Right ventricle myocardium inferior (tissue), 1 donor: ENCODE data around the gene POLR3K. TPM values are rescaled to one million over a fixed set of nuclear protein-coding genes. Genes with fewer than 3 reads are reported as not detected.
"Not testable (repeated sequence)": the region's sequence is repeated elsewhere in the genome, so short reads cannot be mapped to it uniquely, and the experiment has no call there.

ENCODE experiments used
- ATAC-seq: fragments of 200-7000 bp; cut with Tn5 transposase; one replicate; pipeline ENCODE4 v1.9.1; 2020; ENCODE audit warnings: mild to moderate bottlenecking, moderate library complexity
- DNase-seq: peaks from one replicate; pipeline ENCODE4 v3.0.0; 2021; ENCODE audit errors: missing footprints
- intact Hi-C: fragments of 100-400 bp; cut with DNase I; formaldehyde crosslinking; loops from one replicate; pipeline ENCODE4 v1.11.0; 2022
- total RNA-seq: library from RNA; stranded (reverse); fragmentation: NEBNext Ultra II Directional; extraction: Animal tissue kit (Norgen Biotek cat#: 25700); gene quantifications from one replicate; pipeline ENCODE4 v1.2.1, GENCODE V29; 2021
- donor health status: DM: no; HTN: yes; CAD: no; lungs with severe emphysema.

The POLR3K gene
- total RNA-seq, 1 donor from 2014 or later, result 11.3 TPM

- DNase-seq, result peak; percentile 30
- no peak for ATAC-seq
- intact Hi-C loops, result no loop called here
Measured at GRCh38 chr16:56231-56927, 3.0 kb upstream of the POLR3K start.

DNA sequence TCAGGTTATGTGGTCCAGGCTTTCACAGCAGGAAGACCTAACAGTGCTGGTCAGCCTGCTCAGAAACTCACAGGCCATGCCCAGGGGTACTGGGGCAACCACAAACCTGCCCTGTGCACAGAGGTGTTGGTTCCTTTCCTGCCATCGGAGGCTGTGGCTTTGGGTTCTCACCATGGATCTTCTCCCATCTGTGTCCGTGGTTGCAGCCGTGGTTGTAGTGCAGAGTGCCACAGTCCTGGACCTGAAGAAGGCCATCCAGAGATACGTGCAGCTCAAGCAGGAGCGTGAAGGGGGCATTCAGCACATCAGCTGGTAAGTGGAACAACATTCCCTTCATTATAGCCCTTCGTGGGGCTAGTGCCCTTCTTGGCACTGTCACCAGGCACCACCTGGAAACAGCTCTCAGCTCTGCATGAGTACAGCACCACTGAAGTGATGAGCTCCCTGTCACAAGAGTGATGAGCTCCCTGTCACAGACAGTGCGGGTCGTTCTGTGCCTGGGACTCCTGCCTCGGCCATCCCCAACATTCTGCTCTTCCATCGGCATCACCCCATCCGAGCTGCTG, 2.2 kb upstream of the POLR3K start:
- DNase-seq, result peak; percentile 28
- intact Hi-C loops, result no loop called here
- no peak for ATAC-seq

DNA sequence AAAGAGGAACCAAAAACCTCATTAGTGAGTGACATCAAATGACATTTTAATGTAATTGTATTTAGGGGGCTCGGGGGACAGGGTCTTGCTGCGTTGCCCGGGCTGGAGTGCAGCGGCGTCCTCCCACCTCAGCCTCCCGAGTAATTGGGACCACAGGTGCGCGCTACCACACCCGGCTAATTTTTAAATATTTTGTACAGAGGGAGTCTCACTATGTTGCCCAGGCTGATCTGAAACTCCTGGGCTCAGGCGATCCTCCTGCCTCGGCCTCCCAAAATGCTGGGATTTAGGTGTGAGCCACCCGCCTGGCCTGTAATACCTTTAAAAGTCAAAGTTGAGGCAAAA, 801 bp upstream of the POLR3K start:
- ATAC-seq, result no peak
- intact Hi-C loops, result no loop called here
- DNase-seq, result no peak

- no peak for DNase-seq
- ATAC-seq, result no peak
- intact Hi-C loops, result no loop called here
Measured at GRCh38 chr16:50769-51591, 2.4 kb downstream of the POLR3K start.

DNA sequence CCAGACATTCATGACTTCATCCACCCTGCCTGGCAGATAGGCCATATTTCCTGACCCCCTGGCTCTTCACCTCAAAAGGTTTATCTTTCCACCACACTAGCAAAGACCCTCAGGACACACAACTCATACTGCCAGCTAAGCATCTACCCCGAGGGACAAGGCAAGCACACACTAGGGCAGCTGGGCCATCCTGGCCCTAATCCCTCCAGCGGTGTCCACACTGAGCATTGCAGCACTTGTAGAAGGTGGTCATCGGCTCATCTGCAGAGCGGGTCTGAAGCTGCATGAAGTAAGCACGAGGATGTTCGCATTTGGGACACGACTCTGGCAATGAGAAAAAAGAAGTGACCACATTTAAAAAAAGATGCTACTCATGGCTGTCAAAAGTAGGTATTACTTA, 6.2 kb downstream of the POLR3K start:
- ATAC-seq (no peak), DNase-seq (peak; percentile 35)
- intact Hi-C loops, result no loop called here

- ATAC-seq, intact Hi-C loops, DNase-seq: not testable (repeated sequence)
Measured at GRCh38 chr16:46510-46909, 6.9 kb downstream of the POLR3K start.

DNA sequence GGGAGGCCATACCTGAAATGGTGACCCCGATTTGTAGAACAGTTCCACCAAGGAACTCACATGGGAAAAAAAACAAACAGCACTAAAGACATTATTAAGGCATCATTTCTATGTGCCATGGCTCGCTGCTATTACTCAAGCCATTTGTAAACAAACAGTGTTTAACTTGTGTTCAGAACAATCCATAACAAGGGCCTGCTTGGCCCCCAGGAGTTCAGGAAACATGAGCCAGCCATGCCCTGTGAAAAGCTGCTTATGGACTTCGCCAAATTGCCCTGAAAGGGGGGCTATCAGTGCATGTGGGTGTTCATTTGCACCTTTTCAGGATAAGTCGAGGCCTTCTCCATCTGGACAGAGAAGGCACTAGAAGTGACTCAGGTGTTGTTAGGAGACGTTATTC, 8.0 kb downstream of the POLR3K start:
- ATAC-seq (no peak), DNase-seq (no peak)
- intact Hi-C loops, result no loop called here

DNA sequence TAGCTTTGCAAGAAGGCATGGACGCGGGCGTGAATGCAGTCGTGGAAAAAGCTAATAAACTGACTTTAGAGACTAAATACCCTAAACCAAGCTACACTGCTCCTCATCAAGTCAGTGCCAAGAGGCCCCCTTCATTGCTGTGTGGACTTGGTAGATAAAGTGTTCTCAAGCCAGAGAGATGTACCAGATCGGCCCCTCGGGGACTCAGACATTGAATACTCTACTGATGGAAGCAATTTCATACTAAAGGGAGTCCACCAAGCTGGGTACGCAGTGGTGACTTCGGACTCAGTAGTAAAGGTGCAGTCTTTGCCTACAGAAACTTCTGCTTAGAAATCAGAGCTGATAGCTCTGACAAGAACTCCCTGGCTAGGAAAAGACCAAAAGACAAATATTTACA, 8.8 kb downstream of the POLR3K start:
- peak; percentile 2 for DNase-seq
- intact Hi-C loops, result no loop called here
- no peak for ATAC-seq

DNA sequence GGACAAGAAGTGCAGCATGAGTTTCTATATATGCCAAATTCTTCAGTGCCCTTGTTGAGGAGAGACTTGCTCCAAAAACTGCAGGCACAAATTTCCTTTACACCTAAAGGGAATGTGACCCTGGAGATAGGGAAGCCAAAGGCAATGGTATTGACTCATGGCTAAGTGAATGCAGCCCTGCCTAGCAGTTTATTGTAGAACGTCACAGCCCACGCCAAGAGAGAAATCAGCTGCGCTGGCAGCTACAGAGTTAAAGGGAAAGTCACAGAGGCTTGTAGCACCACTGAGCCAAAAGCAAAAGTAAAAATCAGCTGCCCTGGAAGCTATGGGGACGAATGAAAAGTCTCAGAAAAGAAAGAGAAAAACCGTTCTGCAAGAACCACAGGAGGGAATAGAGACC, 10.1 kb downstream of the POLR3K start:
- ATAC-seq, result no peak
- intact Hi-C loops, result no loop called here
- no peak for DNase-seq

GRCh38 chr16:42691-43090, 10.7 kb downstream of the POLR3K start:
- ATAC-seq, result no peak
- intact Hi-C loops, result no loop called here
- DNase-seq, result no peak

DNA sequence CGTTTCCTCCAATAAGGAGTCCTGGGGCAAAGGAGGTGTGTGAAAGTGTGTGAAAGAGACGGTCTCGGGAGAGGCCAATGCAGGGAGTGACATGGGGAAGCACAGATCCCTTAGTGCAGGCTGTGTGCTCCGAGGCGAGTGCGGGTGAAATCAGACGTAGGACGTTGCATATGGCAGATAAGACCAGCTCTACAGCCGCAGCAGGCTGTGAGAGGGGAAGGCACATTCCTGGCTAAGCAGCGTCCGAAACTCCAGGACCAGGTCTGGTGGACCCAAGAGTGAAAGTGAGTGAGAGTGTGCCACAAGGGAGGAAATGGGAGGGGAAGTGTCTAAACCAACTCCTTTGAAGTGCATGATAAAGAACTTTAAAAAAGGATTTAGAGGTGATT, 11.3 kb downstream of the POLR3K start:
- intact Hi-C loops, result no loop called here
- DNase-seq, result no peak

DNA sequence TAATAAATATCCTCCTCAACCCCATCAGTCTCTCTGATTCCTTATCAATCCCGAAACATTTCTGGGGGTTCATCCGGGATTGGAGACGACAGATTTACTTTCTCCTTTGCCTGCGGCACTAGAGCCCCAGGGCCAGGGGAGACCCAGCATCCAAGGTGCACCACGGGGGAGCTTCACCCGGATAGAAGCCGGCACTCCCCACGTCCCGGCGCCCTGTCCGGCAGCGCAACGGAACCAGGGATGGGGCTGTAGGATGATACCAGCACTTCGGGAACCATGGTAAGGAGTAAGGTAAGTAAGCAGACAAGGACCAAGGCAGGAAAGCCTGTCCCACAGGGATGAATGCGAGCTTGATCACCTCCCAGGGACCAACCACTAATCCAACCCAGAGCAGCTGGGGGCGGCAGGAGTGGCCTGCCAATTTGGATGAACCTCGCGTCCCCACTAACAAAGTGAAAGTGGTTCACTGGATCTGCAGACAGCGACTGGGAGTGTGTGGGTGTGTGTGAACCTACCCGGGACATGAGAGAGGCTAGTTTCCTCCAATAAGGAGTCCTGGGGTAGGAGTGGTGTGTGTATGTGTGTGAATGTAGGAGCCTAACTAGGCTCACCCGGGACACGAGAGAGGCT, 11.9 kb downstream of the POLR3K start:
- ATAC-seq, result peak; percentile 73
- intact Hi-C loops, result no loop called here
- no peak for DNase-seq

More for the DNA sequence above, 11.3 kb downstream of the POLR3K start:
- peak; percentile 7 for ATAC-seq

GRCh38 chr16:38941-39892, 14.2 kb downstream of the POLR3K start:
- DNase-seq (no peak), ATAC-seq (no peak)
- intact Hi-C loops, result no loop called here

DNA sequence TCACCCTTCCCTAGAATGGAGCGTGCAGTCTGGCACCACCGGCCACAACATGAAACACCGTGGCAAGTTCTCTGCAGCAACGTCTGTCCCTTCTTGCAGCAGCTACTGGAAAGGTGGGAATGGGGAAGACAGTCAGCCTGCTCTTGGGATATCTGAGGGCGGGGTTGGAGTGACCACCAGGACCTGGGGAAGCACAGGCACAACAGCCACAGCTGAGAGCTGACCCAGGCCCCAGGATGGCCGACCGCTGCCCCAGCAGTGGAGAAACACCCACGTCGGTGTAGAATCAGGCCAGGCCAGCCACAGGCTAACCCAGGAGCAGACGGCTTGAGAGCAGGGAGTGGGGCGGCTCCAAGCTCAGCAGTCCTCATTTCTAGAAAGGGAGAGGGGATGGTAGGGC, 15.2 kb downstream of the POLR3K start:
- DNase-seq, intact Hi-C loops, ATAC-seq: not testable (repeated sequence)

- DNase-seq, result no peak
- ATAC-seq, result no peak
- intact Hi-C loops, result no loop called here
Measured at GRCh38 chr16:37511-37910, 15.9 kb downstream of the POLR3K start.

GRCh38 chr16:36336-36984, 16.9 kb downstream of the POLR3K start:
- intact Hi-C loops, result no loop called here
- DNase-seq, result no peak

GRCh38 chr16:35678-36305, 17.6 kb downstream of the POLR3K start:
- intact Hi-C loops, result no loop called here

More at GRCh38 chr16:36336-36984, 16.9 kb downstream of the POLR3K start:
- ATAC-seq, result no peak

More at GRCh38 chr16:35678-36305, 17.6 kb downstream of the POLR3K start:
- DNase-seq (no peak), ATAC-seq (no peak)
